WTC11 (cell line): ENCODE measurements around the gene FRS3. TPM values are rescaled to one million over a fixed set of nuclear protein-coding genes. Genes with fewer than 3 reads are reported as not detected.

Source experiments
- ATAC-seq: fragments of 200-7000 bp; cut with Tn5 transposase; 2 replicates; pipeline ENCODE4 v1.10.0; 2021; ENCODE audit warnings: mild to moderate bottlenecking, moderate library complexity
- CTCF ChIA-PET: fragments of 300-600 bp; sonication (Branson Sonifier 250); formaldehyde crosslinking; loops from one replicate; lab custom pipeline; 2021; ENCODE audit warnings: antibody characterized with exemption; lab: Charles Lee
- POLR2A ChIA-PET: fragments of 350-600 bp; sonication (Branson Sonifier 250); formaldehyde crosslinking; loops from one replicate; lab custom pipeline; 2021; ENCODE audit warnings: antibody characterized with exemption; lab: Charles Lee
- DNase-seq: peaks from one replicate; pipeline ENCODE4 v3.0.0; 2021; ENCODE audit warnings: low spot score
- H3K27ac Mint-ChIP-seq: 2 replicates; pipeline ENCODE4 v1.8.0; 2021; ENCODE audit warnings: mixed read lengths
- H3K27me3 Mint-ChIP-seq: 2 replicates; pipeline ENCODE4 v1.8.0; 2021; ENCODE audit warnings: low read depth, mild to moderate bottlenecking, moderate library complexity, mixed read lengths
- H3K36me3 Mint-ChIP-seq: 2 replicates; pipeline ENCODE4 v1.8.0; 2021; ENCODE audit warnings: mixed read lengths
- H3K4me1 Mint-ChIP-seq: 2 replicates; pipeline ENCODE4 v1.8.0; 2022; ENCODE audit warnings: mixed read lengths
- H3K4me3 Mint-ChIP-seq: 2 replicates; pipeline ENCODE4 v1.8.0; 2021; ENCODE audit warnings: mild to moderate bottlenecking, moderate library complexity, mixed read lengths
- H3K9me3 Mint-ChIP-seq: 2 replicates; pipeline ENCODE4 v1.8.0; 2021; ENCODE audit warnings: mixed read lengths
- ATF6 ChIP-seq: sonication (generic); formaldehyde crosslinking; IDR thresholded peaks from 2 replicates; pipeline ENCODE4 v1.8.1; 2023; ENCODE audit warnings: mild to moderate bottlenecking, missing genetic modification reagents
- E2F5 ChIP-seq: sonication (generic); formaldehyde crosslinking; IDR thresholded peaks from 2 replicates; pipeline ENCODE4 v1.8.1; 2022; ENCODE audit warnings: mild to moderate bottlenecking, moderate library complexity, missing genetic modification reagents
- ESRRA ChIP-seq: sonication (generic); formaldehyde crosslinking; IDR thresholded peaks from 2 replicates; pipeline ENCODE4 v1.8.1; 2022; ENCODE audit warnings: mild to moderate bottlenecking, missing genetic modification reagents, borderline replicate concordance
- FOXK1 ChIP-seq: sonication (generic); formaldehyde crosslinking; IDR thresholded peaks from 2 replicates; pipeline ENCODE4 v1.8.0; 2022; ENCODE audit warnings: mild to moderate bottlenecking, moderate library complexity, missing genetic modification reagents
- GRHL2 ChIP-seq: fragments of 250-450 bp; sonication (Bioruptor Pico); IDR thresholded peaks from 2 replicates; pipeline ENCODE4 v1.8.0; 2022; ENCODE audit warnings: mild to moderate bottlenecking, moderate library complexity; ENCODE audit not compliant: insufficient replicate concordance, severe bottlenecking
- JAZF1 ChIP-seq: fragments of 250-450 bp; sonication (Bioruptor Pico); IDR thresholded peaks from 2 replicates; pipeline ENCODE4 v1.9.0; 2021; ENCODE audit warnings: moderate library complexity, mild to moderate bottlenecking, inconsistent platforms
- JUN ChIP-seq: sonication (generic); formaldehyde crosslinking; IDR thresholded peaks from 2 replicates; pipeline ENCODE4 v1.8.0; 2023; ENCODE audit warnings: mild to moderate bottlenecking, missing genetic modification reagents
- KAT7 ChIP-seq: sonication (generic); formaldehyde crosslinking; IDR thresholded peaks from 2 replicates; pipeline ENCODE4 v1.8.1; 2023; ENCODE audit warnings: missing genetic modification reagents, mild to moderate bottlenecking, borderline replicate concordance
- MAX ChIP-seq: sonication (generic); formaldehyde crosslinking; IDR thresholded peaks from 2 replicates; pipeline ENCODE4 v1.8.0; 2022; ENCODE audit warnings: mild to moderate bottlenecking, missing genetic modification reagents
- MLX ChIP-seq: sonication (generic); formaldehyde crosslinking; IDR thresholded peaks from 2 replicates; pipeline ENCODE4 v1.8.1; 2023; ENCODE audit warnings: mild to moderate bottlenecking, missing genetic modification reagents, moderate library complexity
- NR1H2 ChIP-seq: sonication (generic); formaldehyde crosslinking; IDR thresholded peaks from 2 replicates; pipeline ENCODE4 v1.9.0; 2021; ENCODE audit warnings: mild to moderate bottlenecking, moderate library complexity, missing genetic modification reagents
- OVOL2 ChIP-seq: fragments of 250-450 bp; sonication (Bioruptor Pico); IDR thresholded peaks from 2 replicates; pipeline ENCODE4 v1.9.0; 2021; ENCODE audit warnings: mild to moderate bottlenecking, borderline replicate concordance
- STAT6 ChIP-seq: sonication (generic); formaldehyde crosslinking; conservative IDR thresholded peaks from 2 replicates; pipeline ENCODE4 v1.8.1; 2023; ENCODE audit warnings: mild to moderate bottlenecking, low read depth, missing genetic modification reagents, moderate library complexity
- USF1 ChIP-seq: sonication (generic); formaldehyde crosslinking; IDR thresholded peaks from 2 replicates; pipeline ENCODE4 v1.8.0; 2022; ENCODE audit warnings: mild to moderate bottlenecking, missing genetic modification reagents
- ZBTB43 ChIP-seq: sonication (generic); formaldehyde crosslinking; IDR thresholded peaks from 2 replicates; pipeline ENCODE4 v1.8.1; 2023; ENCODE audit warnings: mild to moderate bottlenecking, missing genetic modification reagents
- ZNF219 ChIP-seq: sonication (generic); formaldehyde crosslinking; IDR thresholded peaks from 2 replicates; pipeline ENCODE4 v1.8.0; 2023; ENCODE audit warnings: missing genetic modification reagents, mild to moderate bottlenecking, borderline replicate concordance
- ZNF317 ChIP-seq: sonication (generic); formaldehyde crosslinking; IDR thresholded peaks from 2 replicates; pipeline ENCODE4 v1.8.1; 2023; ENCODE audit warnings: low read depth, mild to moderate bottlenecking, moderate library complexity, missing genetic modification reagents, borderline replicate concordance
- ZNF416 ChIP-seq: fragments of 250-450 bp; sonication (Bioruptor Pico); IDR thresholded peaks from 2 replicates; pipeline ENCODE4 v1.9.0; 2021; ENCODE audit warnings: mild to moderate bottlenecking, inconsistent platforms
- ZNF423 ChIP-seq: fragments of 250-450 bp; sonication (Bioruptor Pico); IDR thresholded peaks from 2 replicates; pipeline ENCODE4 v2.1.2; 2022; ENCODE audit warnings: mild to moderate bottlenecking, moderate library complexity
- total RNA-seq: library from RNA; stranded (reverse); gene quantifications from 3 replicates; pipeline ENCODE4 v1.2.3, GENCODE V29; 2021
- TF ChIP-seq, protein P1 (sequence below): fragments of 250-450 bp; sonication (Bioruptor Pico); IDR thresholded peaks from 2 replicates; pipeline ENCODE4 v1.8.0; 2021; ENCODE audit warnings: mild to moderate bottlenecking

FRS3 gene
- total RNA-seq, 1 experiment from 2014 or later, result 7.8 TPM

- ChIA-PET CTCF (interaction anchor here (0.6 to 2.3 kb wide), 6 partner anchors 9 to 190 kb away, joined by 3 to 13 read pairs (median 4); partner anchors contain the start of gene TOMM6), POLR2A (no interaction called here)
- H3K36me3 Mint-ChIP-seq, result no peaks in the 10 kb centered on the region
- ATAC-seq (no peak), DNase-seq (no peak)
- H3K4me1 Mint-ChIP-seq, result peaks cover 48% of the 10 kb centered on the region
- TF ChIP-seq MLX (CRISPR knock-in tag) (no peak), ESRRA (CRISPR knock-in tag) (no peak), ZNF317 (CRISPR knock-in tag) (no peak), GRHL2 (CRISPR knock-in tag) (no peak), ZBTB43 (no peak), KAT7 (no peak), STAT6 (CRISPR knock-in tag) (no peak), OVOL2 (CRISPR knock-in tag) (no peak), MAX (no peak), ATF6 (CRISPR knock-in tag) (no peak), ZNF416 (no peak), NR1H2 (CRISPR knock-in tag) (no peak), JUN (CRISPR knock-in tag) (no peak), ZNF219 (CRISPR knock-in tag) (no peak), ZNF423 (CRISPR knock-in tag) (no peak), FOXK1 (CRISPR knock-in tag) (no peak), E2F5 (no peak), JAZF1 (no peak), USF1 (no peak)
- TF ChIP-seq, protein P1, sequence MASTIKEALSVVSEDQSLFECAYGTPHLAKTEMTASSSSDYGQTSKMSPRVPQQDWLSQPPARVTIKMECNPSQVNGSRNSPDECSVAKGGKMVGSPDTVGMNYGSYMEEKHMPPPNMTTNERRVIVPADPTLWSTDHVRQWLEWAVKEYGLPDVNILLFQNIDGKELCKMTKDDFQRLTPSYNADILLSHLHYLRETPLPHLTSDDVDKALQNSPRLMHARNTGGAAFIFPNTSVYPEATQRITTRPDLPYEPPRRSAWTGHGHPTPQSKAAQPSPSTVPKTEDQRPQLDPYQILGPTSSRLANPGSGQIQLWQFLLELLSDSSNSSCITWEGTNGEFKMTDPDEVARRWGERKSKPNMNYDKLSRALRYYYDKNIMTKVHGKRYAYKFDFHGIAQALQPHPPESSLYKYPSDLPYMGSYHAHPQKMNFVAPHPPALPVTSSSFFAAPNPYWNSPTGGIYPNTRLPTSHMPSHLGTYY (CRISPR knock-in tag), result no peak
- H3K9me3 Mint-ChIP-seq, result no peaks in the 10 kb centered on the region
- H3K27me3 Mint-ChIP-seq, result peaks cover 15% of the 10 kb centered on the region
- no peak overlapping the region for H3K4me3 Mint-ChIP-seq
- H3K27ac Mint-ChIP-seq, result no peak overlapping the region
Observed at GRCh38 chr6:41728954-41729353, 50.7 kb downstream of the FRS3 start.
